ENCODE measurements around the gene CHCHD6. TPM values are rescaled to one million over a fixed set of nuclear protein-coding genes. Genes with fewer than 3 reads are reported as not detected.

The CHCHD6 gene
- total RNA-seq, 1 donor, result 9.1 TPM

DNA sequence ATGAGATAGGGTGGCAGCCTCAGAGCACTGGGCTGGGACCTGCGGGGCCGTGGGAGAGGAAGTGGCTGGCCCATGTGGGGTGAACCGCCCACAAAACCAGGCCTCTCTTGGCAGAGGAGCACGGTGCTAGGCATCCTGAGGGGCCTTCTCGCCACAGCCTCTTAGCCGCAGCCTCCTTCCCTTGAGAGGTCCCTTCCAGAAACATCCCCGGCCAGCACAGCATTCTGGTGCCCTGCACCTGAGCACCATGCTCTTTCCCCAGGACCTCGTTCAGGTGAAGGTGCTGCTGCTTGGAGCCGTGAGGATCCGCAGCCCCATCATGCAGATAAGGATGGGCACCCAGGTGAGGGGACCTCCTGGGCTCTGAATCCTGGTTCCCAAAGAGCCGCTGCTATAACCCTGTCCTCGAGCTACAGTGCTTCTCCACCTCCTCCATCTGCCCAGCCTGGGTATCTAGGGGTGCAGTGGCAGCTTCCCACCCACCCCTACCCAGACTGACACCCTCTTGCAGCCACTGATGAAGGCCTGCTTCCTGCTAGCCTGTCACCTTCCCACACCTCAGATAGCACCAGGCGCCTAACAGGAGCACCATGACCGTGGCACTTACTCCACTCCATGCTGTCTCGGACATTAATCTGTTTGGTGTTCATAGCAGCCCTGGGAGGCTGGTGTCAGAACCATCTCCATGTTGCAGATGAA, 37.9 kb upstream of the CHCHD6 start:
- H3K4me3 ChIP-seq (ENCODE audit: low read depth, low read length), result no peak overlapping the region
- TF ChIP-seq, protein P1, sequence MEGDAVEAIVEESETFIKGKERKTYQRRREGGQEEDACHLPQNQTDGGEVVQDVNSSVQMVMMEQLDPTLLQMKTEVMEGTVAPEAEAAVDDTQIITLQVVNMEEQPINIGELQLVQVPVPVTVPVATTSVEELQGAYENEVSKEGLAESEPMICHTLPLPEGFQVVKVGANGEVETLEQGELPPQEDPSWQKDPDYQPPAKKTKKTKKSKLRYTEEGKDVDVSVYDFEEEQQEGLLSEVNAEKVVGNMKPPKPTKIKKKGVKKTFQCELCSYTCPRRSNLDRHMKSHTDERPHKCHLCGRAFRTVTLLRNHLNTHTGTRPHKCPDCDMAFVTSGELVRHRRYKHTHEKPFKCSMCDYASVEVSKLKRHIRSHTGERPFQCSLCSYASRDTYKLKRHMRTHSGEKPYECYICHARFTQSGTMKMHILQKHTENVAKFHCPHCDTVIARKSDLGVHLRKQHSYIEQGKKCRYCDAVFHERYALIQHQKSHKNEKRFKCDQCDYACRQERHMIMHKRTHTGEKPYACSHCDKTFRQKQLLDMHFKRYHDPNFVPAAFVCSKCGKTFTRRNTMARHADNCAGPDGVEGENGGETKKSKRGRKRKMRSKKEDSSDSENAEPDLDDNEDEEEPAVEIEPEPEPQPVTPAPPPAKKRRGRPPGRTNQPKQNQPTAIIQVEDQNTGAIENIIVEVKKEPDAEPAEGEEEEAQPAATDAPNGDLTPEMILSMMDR (IDR thresholded peaks at IDR 0.05; ENCODE audit: insufficient read depth, low read depth, low read length), result no peak
- DNase-seq (ENCODE audit: low read depth), result no peak

DNA sequence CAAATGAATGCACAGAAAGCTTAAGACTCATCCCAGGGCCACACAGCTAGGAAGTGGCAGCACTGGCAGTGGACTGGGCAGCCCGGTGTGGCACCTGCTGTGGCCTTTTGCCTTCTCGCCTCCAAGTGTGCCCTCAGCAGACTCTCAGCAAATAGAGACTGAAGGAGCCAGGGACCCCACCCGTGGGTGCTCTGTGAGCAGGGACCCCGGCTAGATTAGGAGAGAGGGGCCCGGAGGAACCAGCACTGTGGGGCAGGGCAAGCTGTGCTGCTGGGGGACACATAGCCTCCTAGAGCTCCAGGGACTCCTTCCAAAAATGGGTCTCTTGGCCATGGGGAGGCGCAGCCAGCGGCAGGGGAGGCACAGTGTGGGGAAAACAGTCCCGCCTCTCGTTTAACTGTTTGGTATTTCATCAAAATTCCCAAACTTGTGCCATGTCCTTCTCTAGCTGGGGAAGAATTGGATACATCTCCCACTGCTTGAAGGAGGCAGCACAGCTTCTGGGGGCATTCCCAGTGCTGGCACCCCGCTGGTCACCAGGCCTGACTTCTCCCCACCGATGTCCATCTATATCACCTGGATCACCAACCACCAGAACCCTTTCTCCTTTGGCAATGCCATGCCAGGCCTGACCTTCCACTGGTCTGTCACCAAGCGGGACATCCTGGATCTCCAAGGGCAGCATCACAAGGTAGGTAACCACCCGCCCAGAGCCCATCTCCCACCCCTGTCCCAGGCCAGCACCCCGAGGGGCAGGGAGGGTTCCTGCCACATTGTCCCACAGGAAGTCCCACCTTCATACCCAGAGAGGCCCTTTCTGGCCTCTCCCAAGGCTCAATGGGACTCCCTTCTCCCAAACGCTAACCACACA, 37.1 kb upstream of the CHCHD6 start:
- no peak for DNase-seq (ENCODE audit: low read depth)
- TF ChIP-seq, protein P1 (IDR thresholded peaks at IDR 0.05; ENCODE audit: insufficient read depth, low read depth, low read length), result no peak
- H3K4me3 ChIP-seq (ENCODE audit: low read depth, low read length), result no peak overlapping the region

DNA sequence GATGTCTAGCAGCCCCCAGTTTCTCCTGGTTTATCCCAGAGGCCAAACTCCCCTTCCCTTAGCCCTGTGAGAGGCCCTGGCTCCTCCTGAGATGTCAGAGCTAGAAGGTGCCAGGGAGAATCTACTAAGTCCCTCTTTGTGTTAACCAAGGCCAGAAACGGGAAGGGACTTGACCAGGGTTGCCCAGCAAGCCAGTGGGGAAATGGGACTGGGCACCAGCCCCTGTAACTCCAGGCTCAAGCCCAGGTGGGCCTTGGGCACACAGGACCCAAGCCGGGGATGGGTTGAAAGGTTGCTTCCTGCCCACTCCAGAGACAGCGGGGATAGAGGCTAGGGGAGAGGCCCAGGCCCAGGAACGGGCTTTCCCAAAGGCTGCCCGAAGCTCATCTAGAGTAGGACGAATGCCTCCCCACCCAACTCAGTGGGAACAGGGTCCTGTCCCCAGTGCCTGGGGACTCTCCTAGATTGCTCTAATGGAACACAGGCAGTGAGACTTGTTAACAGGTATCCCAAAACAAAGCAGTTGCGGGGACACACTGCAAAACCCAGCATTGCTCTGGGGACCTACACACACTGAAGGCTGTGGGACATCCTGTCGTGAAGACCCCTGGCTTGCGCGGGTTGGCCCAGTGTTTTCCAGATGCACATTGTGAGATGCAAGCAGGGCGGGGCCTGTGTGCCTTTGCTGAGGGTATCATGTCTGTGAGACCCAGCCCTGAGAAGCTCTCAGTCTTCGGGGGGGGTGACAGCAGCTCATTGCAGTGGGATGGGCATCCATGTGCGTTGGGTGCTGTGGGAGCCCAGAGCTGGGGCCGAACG, 36.2 kb upstream of the CHCHD6 start:
- TF ChIP-seq, protein P1 (IDR thresholded peaks at IDR 0.05; ENCODE audit: insufficient read depth, low read depth, low read length), result no peak
- no peak overlapping the region for H3K4me3 ChIP-seq (ENCODE audit: low read depth, low read length)
- DNase-seq (ENCODE audit: low read depth), result no peak

DNA sequence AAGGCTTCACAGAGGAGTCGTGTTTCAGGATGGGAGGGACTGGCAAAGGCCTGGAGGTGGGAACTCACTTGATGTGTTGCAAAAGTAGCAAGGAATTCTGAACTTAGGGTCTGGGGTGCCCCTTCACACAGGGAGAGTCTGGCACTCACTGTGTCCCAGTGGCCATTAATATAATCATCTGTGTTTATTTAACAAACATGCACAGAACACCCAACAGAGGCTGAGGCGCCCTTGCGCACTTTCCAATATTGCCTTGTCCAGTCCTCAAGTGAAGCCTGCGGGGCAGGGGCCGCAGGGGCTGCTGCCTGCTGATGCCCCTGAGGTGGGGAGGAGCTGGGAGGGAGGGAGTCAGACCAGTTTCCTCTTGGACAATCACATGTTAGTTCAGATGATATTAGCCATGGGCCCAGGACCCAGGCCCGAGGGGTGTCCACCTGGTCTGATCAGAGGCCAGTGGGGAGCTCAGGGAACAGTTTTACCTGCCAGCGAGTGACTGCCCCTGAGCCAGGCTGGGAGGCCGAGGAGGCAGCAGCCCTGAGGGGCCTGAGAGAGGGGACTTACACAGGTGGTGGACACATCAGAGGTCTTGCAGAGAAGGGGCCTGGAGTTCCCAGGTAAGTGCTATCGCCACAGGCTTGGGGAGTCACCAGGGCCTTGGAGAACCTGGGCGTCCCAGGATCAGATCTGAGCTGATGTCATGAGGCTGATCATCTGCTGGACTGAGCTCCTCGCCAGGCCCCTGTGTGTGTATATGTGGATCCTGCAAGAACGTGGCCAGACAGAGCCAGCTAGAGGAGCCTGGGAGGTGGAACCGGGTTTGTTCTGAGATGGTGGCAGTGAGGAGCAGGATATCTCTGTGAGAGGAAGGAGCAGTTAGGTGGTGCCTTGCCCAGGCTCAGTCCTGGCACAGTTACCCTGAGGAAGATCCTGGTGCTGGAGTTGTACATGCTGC, 35.3 kb upstream of the CHCHD6 start:
- TF ChIP-seq, protein P1 (IDR thresholded peaks at IDR 0.05; ENCODE audit: insufficient read depth, low read depth, low read length), result no peak
- no peak overlapping the region for H3K4me3 ChIP-seq (ENCODE audit: low read depth, low read length)
- DNase-seq (ENCODE audit: low read depth), result no peak

DNA sequence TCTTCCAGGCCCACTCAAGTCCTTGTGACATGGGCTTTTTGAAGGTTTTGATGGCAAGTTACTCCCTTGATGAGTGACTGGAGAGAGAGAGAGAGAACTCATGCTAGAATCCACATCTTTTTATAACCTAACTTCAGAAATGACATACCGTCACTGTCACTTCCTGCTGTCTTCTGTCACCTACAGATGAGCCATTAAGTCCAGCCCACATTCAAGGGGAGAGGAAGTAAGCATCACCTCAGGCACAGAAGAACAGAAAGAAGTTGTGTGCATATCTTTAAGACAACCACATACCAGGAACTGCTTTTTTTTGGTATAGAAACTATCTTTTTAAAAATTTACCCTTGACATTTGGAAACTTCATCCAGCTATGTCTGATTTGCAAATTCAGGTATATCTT, 32.5 kb upstream of the CHCHD6 start:
- H3K4me3 ChIP-seq (ENCODE audit: low read depth, low read length), result no peak overlapping the region
- no peak for DNase-seq (ENCODE audit: low read depth)
- TF ChIP-seq, protein P1 (IDR thresholded peaks at IDR 0.05; ENCODE audit: insufficient read depth, low read depth, low read length), result no peak

DNA sequence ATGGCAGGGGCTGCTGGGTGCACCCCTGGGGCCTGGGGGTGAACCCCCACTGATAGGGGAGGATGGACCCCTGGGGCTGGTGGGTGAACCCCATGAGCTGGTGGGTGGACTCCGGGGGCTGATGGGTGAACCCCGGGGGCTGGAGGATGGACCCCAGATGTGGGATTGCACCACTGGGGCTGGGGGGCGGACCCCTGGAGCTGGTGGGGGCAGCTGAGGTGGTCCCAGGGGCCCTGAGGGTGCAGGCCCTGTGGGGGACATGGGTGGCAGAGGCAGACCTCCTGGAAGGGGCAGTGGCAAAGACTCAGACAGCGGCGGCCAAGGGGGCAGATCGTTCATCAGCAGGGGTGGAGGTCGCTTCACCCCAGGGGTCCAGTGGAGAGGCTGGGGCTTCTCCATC, 31.7 kb upstream of the CHCHD6 start:
- TF ChIP-seq, protein P1 (IDR thresholded peaks at IDR 0.05; ENCODE audit: insufficient read depth, low read depth, low read length), result no peak
- no peak overlapping the region for H3K4me3 ChIP-seq (ENCODE audit: low read depth, low read length)

More for the DNA sequence above, 31.7 kb upstream of the CHCHD6 start:
- no peak for DNase-seq (ENCODE audit: low read depth)

Data from fibroblast of villous mesenchyme (primary cell).